HG03097 (cell line): ENCODE data around the gene SIM2.
"Not testable (repeated sequence)": the region's sequence is repeated elsewhere in the genome, so short reads cannot be mapped to it uniquely, and the experiment has no call there.

Experiments
- ATAC-seq: cut with Tn5 transposase; IDR thresholded peaks from one replicate; pipeline ENCODE4 v1.9.1; 2021; ENCODE audit not compliant: unreplicated experiment, low FRiP score

The SIM2 gene

GRCh38 chr21:36698981-36699545 lies at the start of gene SIM2:
Gene SIM2 (plus strand): TSS chr21:36699115. CDS start chr21:36699747, 632 bp downstream.
- no peak for ATAC-seq

GRCh38 chr21:36654324-36654723 lies 44.6 kb upstream of the SIM2 start:
- no peak for ATAC-seq

- no peak for ATAC-seq
Observed at GRCh38 chr21:36654796-36655325, 44.1 kb upstream of the SIM2 start.

GRCh38 chr21:36656138-36656537 lies 42.8 kb upstream of the SIM2 start:
- ATAC-seq, result no peak

GRCh38 chr21:36657290-36657689 lies 41.6 kb upstream of the SIM2 start:
- ATAC-seq, result not testable (repeated sequence)

GRCh38 chr21:36657999-36658398 lies 40.9 kb upstream of the SIM2 start:
- ATAC-seq, result no peak

GRCh38 chr21:36658926-36659325 lies 40.0 kb upstream of the SIM2 start:
- no peak for ATAC-seq

GRCh38 chr21:36661511-36662309 lies 37.2 kb upstream of the SIM2 start:
- ATAC-seq, result no peak

GRCh38 chr21:36663033-36663855 lies 35.7 kb upstream of the SIM2 start:
- no peak for ATAC-seq

- no peak for ATAC-seq
Observed at GRCh38 chr21:36664662-36664990, 34.3 kb upstream of the SIM2 start.

GRCh38 chr21:36665806-36666205 lies 33.1 kb upstream of the SIM2 start:
- ATAC-seq, result no peak

GRCh38 chr21:36668713-36669112 lies 30.2 kb upstream of the SIM2 start:
- ATAC-seq, result no peak

- no peak for ATAC-seq
Observed at GRCh38 chr21:36671836-36672235, 27.1 kb upstream of the SIM2 start.

GRCh38 chr21:36672296-36672695 lies 26.6 kb upstream of the SIM2 start:
- not testable (repeated sequence) for ATAC-seq

GRCh38 chr21:36672737-36673136 lies 26.2 kb upstream of the SIM2 start:
- ATAC-seq, result no peak

GRCh38 chr21:36676039-36676950 lies 22.6 kb upstream of the SIM2 start:
- ATAC-seq, result no peak

- no peak for ATAC-seq
Observed at GRCh38 chr21:36677443-36677842, 21.5 kb upstream of the SIM2 start.

- ATAC-seq, result no peak
Observed at GRCh38 chr21:36678538-36678937, 20.4 kb upstream of the SIM2 start.

- ATAC-seq, result no peak
Observed at GRCh38 chr21:36681117-36681631, 17.7 kb upstream of the SIM2 start.
